Thoracic aorta (tissue), 2 donors: ENCODE data around the gene ZNF423. TPM values are rescaled to one million over a fixed set of nuclear protein-coding genes. Genes with fewer than 3 reads are reported as not detected.
A peak's percentile ranks its signal among the peaks of the same experiment; 100 is the strongest.

Source experiments
- ATAC-seq: fragments of 150-250 bp; one replicate; pipeline ENCODE4 v1.8.0; 2017; ENCODE audit warnings: low read depth; ENCODE audit not compliant: insufficient number of reproducible peaks, low FRiP score
- DNase-seq: peaks from one replicate; pipeline ENCODE4 v3.0.0-alpha.2; 2020; ENCODE audit warnings: low spot score
- H3K27ac ChIP-seq, 2 donors: fragments of 200-600 bp; sonication (generic); 1 replicate in 1 of 2; 2 replicates in 1 of 2; pipeline ENCODE4 v1.5.1; 2016; ENCODE audit warnings: mild to moderate bottlenecking in 2 of 2, moderate library complexity in 2 of 2
- H3K27me3 ChIP-seq: fragments of 200-600 bp; sonication (generic); replicated peaks from 2 replicates; pipeline ENCODE4 v1.6.0; 2016; ENCODE audit warnings: mild to moderate bottlenecking; ENCODE audit not compliant: insufficient read depth
- H3K36me3 ChIP-seq: fragments of 200-600 bp; sonication (generic); one replicate; pipeline ENCODE4 v1.5.1; 2016
- H3K4me1 ChIP-seq, 2 donors: fragments of 200-600 bp; sonication (generic); 1 replicate in 1 of 2; 2 replicates in 1 of 2; pipeline versions ENCODE4 v1.5.1 to v1.6.0; 2016; ENCODE audit warnings: low read depth in 2 of 2, mild to moderate bottlenecking in 1 of 2; ENCODE audit not compliant: control insufficient read depth in 1 of 2
- H3K4me3 ChIP-seq: fragments of 200-600 bp; sonication (generic); 2 replicates; pipeline ENCODE4 v1.5.1; 2016; ENCODE audit warnings: mild to moderate bottlenecking
- H3K9me3 ChIP-seq: fragments of 200-600 bp; sonication (generic); 2 replicates; pipeline ENCODE4 v1.5.1; 2016
- CTCF ChIP-seq: fragments of 200-600 bp; sonication (generic); IDR thresholded peaks from one replicate; pipeline ENCODE4 v1.5.1; 2019; ENCODE audit warnings: antibody characterized with exemption
- total RNA-seq, 2 donors: library from RNA; depleted of rRNA; stranded (reverse); fragments of >200 nt; gene quantifications; one replicate each; pipeline versions ENCODE4 v1.1.0 to v1.2.3, GENCODE V29; 2016

Gene ZNF423
- total RNA-seq, 2 donors from 2014 or later, result 16.2 to 22.9 TPM

GRCh38 chr16:49617710-49618330 lies 238.1 kb downstream of the ZNF423 start:
- peaks cover 15 to 28% of the 10 kb centered on the region in 2 donors for H3K4me1 ChIP-seq
- H3K27me3 ChIP-seq, result no peaks in the 10 kb centered on the region
- no peak for TF ChIP-seq CTCF
- ATAC-seq, result no peak
- no peak overlapping the region for H3K4me3 ChIP-seq
- DNase-seq, result no peak
- H3K9me3 ChIP-seq, result no peaks in the 10 kb centered on the region
- no peaks in the 10 kb centered on the region for H3K36me3 ChIP-seq
- no peak overlapping the region for H3K27ac ChIP-seq

GRCh38 chr16:49617016-49617629 lies 238.8 kb downstream of the ZNF423 start:
- DNase-seq (no peak), ATAC-seq (no peak)

GRCh38 chr16:49615576-49615975 lies 240.3 kb downstream of the ZNF423 start:
- Histone ChIP-seq H3K9me3 (no peaks in the 10 kb centered on the region), H3K36me3 (no peaks in the 10 kb centered on the region), H3K4me1 (peaks cover 11 to 20% of the 10 kb centered on the region in 2 donors), H3K27ac (no peak overlapping the region), H3K27me3 (no peaks in the 10 kb centered on the region), H3K4me3 (no peak overlapping the region)
- DNase-seq (no peak), ATAC-seq (no peak)
- TF ChIP-seq CTCF, result no peak

More at GRCh38 chr16:49617016-49617629, 238.8 kb downstream of the ZNF423 start:
- Histone ChIP-seq H3K4me1 (peaks cover 15 to 28% of the 10 kb centered on the region in 2 donors), H3K27ac (no peak overlapping the region), H3K4me3 (no peak overlapping the region), H3K36me3 (no peaks in the 10 kb centered on the region), H3K9me3 (no peaks in the 10 kb centered on the region), H3K27me3 (no peaks in the 10 kb centered on the region)
- no peak for TF ChIP-seq CTCF

GRCh38 chr16:49610983-49611382 lies 244.9 kb downstream of the ZNF423 start:
- TF ChIP-seq CTCF, result no peak
- Histone ChIP-seq H3K27me3 (no peaks in the 10 kb centered on the region), H3K4me1 (no peaks in the 10 kb centered on the region), H3K9me3 (no peaks in the 10 kb centered on the region), H3K36me3 (no peaks in the 10 kb centered on the region), H3K27ac (no peak overlapping the region), H3K4me3 (no peak overlapping the region)
- ATAC-seq, result no peak
- DNase-seq, result no peak

GRCh38 chr16:49608779-49609178 lies 247.1 kb downstream of the ZNF423 start:
- H3K36me3 ChIP-seq, result no peaks in the 10 kb centered on the region
- no peak for ATAC-seq
- H3K9me3 ChIP-seq, result no peaks in the 10 kb centered on the region
- DNase-seq, result no peak
- peak; percentile 42 for TF ChIP-seq CTCF
- H3K27me3 ChIP-seq, result no peaks in the 10 kb centered on the region
- no peak overlapping the region for H3K27ac ChIP-seq
- no peak overlapping the region for H3K4me3 ChIP-seq
- H3K4me1 ChIP-seq, result no peaks in the 10 kb centered on the region
